Neural progenitor cell (in vitro differentiated cells): ENCODE measurements around the gene MDN1. TPM values are rescaled to one million over a fixed set of nuclear protein-coding genes. Genes with fewer than 3 reads are reported as not detected.

Experiments used
- DNase-seq: peaks from one replicate; pipeline ENCODE4 v3.0.0-alpha.2; 2016; ENCODE audit warnings: low spot score
- H2AFZ ChIP-seq: fragments of 200-600 bp; sonication (generic); replicated peaks from 2 replicates; pipeline ENCODE4 v1.6.1; 2016; ENCODE audit warnings: antibody characterized with exemption
- H3F3A ChIP-seq: fragments of 200-600 bp; sonication (generic); 2 replicates; pipeline ENCODE4 v1.6.1; 2016; ENCODE audit warnings: antibody characterized with exemption, low read depth
- H3K27ac ChIP-seq: fragments of 200-600 bp; sonication (generic); 2 replicates; pipeline ENCODE4 v1.5.1; 2016; ENCODE audit warnings: mild to moderate bottlenecking
- H3K27me3 ChIP-seq: fragments of 200-600 bp; sonication (generic); 2 replicates; pipeline ENCODE4 v1.6.1; 2016; ENCODE audit warnings: mild to moderate bottlenecking, moderate library complexity
- H3K36me3 ChIP-seq: fragments of 200-600 bp; sonication (generic); 2 replicates; pipeline ENCODE4 v1.5.1; 2016
- H3K4me1 ChIP-seq: fragments of 200-600 bp; sonication (generic); 2 replicates; pipeline ENCODE4 v1.6.1; 2016; ENCODE audit warnings: mixed run types
- H3K4me2 ChIP-seq: fragments of 200-600 bp; sonication (generic); 2 replicates; pipeline ENCODE4 v1.6.1; 2016
- H3K4me3 ChIP-seq: fragments of 200-600 bp; sonication (generic); 2 replicates; pipeline ENCODE4 v1.5.1; 2016
- H3K79me2 ChIP-seq: fragments of 200-600 bp; sonication (generic); 2 replicates; pipeline ENCODE4 v1.6.1; 2016; ENCODE audit warnings: low read depth
- H3K9ac ChIP-seq: fragments of 200-600 bp; sonication (generic); 2 replicates; pipeline ENCODE4 v1.6.1; 2016
- H3K9me3 ChIP-seq: fragments of 200-600 bp; sonication (generic); 2 replicates; pipeline ENCODE4 v1.5.1; 2016; ENCODE audit warnings: low read depth
- H4K20me1 ChIP-seq: fragments of 200-600 bp; sonication (generic); 2 replicates; pipeline ENCODE4 v1.6.1; 2016; ENCODE audit warnings: low read depth
- H3K27ac Mint-ChIP-seq: 3 replicates; pipeline ENCODE4 v1.8.0; 2021; ENCODE audit warnings: mixed read lengths
- H3K27me3 Mint-ChIP-seq: 2 replicates; pipeline ENCODE4 v1.8.0; 2022; ENCODE audit warnings: low read depth, mild to moderate bottlenecking, inconsistent platforms, moderate library complexity, mixed read lengths; ENCODE audit not compliant: insufficient read depth
- H3K36me3 Mint-ChIP-seq: 3 replicates; pipeline ENCODE4 v1.8.0; 2021; ENCODE audit warnings: mixed read lengths
- H3K4me1 Mint-ChIP-seq: 3 replicates; pipeline ENCODE4 v1.8.0; 2021; ENCODE audit warnings: mixed read lengths
- H3K4me3 Mint-ChIP-seq: 3 replicates; pipeline ENCODE4 v1.8.0; 2021; ENCODE audit warnings: mild to moderate bottlenecking, moderate library complexity, mixed read lengths
- H3K9me3 Mint-ChIP-seq: 3 replicates; pipeline ENCODE4 v1.8.0; 2020; ENCODE audit warnings: mixed read lengths
- EZH2 ChIP-seq: fragments of 200-600 bp; sonication (generic); IDR thresholded peaks from 2 replicates; pipeline ENCODE4 v1.6.1; 2017; ENCODE audit warnings: antibody characterized with exemption, mild to moderate bottlenecking, moderate library complexity
- EZH2phosphoT487 ChIP-seq: fragments of 200-600 bp; sonication (generic); IDR thresholded peaks from 2 replicates; pipeline ENCODE4 v1.6.1; 2017; ENCODE audit warnings: antibody characterized with exemption
- total RNA-seq: library from RNA; depleted of rRNA; stranded (reverse); fragments of >200 nt; gene quantifications from 2 replicates; pipeline ENCODE4 v1.2.3, GENCODE V29; 2015; ENCODE audit warnings: low replicate concordance
- TF ChIP-seq, protein P1 (sequence below): fragments of 200-600 bp; sonication (generic); IDR thresholded peaks from 2 replicates; pipeline ENCODE4 v1.5.1; 2017; ENCODE audit warnings: antibody characterized with exemption, mild to moderate bottlenecking

MDN1 gene
- total RNA-seq, 1 donor from 2014 or later, result 40.7 TPM

DNA sequence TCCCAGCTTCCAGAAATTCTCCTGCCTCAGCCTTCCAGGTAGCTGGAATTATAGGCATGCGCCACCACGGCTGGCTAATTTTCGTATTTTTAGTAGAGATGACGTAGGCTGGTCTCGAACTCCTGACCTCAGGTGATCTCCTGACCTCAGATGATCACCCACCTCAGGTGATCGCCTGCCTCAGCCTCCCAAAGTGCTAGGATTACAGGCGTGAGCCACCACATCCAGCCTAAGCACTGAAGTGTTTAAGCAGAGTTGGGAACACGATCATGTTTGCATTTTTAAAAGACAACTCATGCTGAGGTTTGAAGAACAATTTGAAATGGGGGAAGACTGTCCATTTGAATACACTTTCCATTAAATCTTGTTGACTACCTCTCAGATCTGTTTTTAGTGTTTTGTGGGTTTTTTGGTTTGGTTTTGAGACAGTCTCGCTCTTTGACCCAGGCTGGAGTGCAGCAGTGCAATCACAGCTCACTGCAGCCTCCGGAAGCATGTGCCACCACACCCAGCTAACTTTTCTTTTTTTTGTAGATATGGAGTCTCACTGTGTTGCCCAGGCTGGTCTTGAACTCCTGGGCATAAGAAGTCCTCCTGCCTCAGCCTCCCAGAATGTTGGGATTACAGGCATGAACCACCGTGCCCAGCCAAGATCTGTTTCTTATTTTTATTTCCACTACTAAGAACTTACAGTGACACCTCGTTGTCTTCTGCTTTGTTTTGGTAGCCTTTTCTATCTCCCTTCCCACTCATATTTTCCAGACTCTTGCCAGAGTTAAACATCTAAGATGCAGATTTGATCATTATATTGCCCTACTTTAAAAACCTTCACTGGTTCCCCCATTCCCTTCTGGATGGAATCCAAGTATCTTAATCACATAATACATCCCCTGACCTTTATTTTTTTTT is 15.5 kb upstream of the MDN1 start:
- H3K9ac ChIP-seq, result no peak overlapping the region

DNA sequence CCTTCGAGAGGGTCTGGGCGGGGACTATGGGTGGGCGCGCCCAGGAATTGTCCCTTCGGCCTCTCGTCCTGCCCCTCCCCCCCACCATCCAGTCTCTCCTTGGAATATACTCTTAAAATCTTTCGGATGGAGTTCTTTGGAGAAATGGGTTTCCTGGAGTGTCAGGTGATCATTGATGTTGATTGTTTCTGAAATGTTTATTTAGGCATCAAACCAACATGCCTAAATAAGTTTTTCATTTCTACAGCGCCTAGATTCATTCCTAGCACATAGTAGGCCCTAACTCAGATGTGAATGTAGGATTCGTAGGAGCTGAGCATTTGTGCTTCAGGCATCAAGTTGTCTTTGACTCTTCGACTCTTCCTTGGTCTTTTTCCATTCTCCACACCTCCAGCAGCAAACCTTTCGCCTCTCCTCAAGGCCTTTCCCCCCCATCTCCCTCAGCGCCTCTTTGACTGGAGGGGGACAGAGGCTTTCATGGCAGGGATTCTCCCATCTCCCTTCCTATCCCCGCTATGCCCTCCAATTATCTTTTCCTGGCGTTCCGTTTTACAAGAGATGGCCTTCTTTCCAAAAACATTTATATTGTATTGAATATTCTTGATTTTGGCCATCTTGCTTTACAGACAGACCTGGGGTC is 10.7 kb upstream of the MDN1 start:
- H3K4me2 ChIP-seq, result peak overlapping the region; percentile 91
- no peaks in the 10 kb centered on the region for H3K9me3 ChIP-seq
- H3K4me3 Mint-ChIP-seq, result peak overlapping the region; percentile 98
- peak overlapping the region; percentile 74 for H3K27ac ChIP-seq
- no peaks in the 10 kb centered on the region for H3K27me3 ChIP-seq
- H3K36me3 ChIP-seq, result peaks cover 2% of the 10 kb centered on the region
- no peaks in the 10 kb centered on the region for H4K20me1 ChIP-seq
- H3K36me3 Mint-ChIP-seq, result peaks cover 11% of the 10 kb centered on the region
- peaks cover 15% of the 10 kb centered on the region for H3K4me1 Mint-ChIP-seq
- no peaks in the 10 kb centered on the region for H3K27me3 Mint-ChIP-seq
- H3K9me3 Mint-ChIP-seq, result no peaks in the 10 kb centered on the region
- H2AFZ ChIP-seq, result peak overlapping the region; percentile 83
- TF ChIP-seq EZH2phosphoT487, result no peak
- TF ChIP-seq EZH2, result no peak
- TF ChIP-seq, protein P1, sequence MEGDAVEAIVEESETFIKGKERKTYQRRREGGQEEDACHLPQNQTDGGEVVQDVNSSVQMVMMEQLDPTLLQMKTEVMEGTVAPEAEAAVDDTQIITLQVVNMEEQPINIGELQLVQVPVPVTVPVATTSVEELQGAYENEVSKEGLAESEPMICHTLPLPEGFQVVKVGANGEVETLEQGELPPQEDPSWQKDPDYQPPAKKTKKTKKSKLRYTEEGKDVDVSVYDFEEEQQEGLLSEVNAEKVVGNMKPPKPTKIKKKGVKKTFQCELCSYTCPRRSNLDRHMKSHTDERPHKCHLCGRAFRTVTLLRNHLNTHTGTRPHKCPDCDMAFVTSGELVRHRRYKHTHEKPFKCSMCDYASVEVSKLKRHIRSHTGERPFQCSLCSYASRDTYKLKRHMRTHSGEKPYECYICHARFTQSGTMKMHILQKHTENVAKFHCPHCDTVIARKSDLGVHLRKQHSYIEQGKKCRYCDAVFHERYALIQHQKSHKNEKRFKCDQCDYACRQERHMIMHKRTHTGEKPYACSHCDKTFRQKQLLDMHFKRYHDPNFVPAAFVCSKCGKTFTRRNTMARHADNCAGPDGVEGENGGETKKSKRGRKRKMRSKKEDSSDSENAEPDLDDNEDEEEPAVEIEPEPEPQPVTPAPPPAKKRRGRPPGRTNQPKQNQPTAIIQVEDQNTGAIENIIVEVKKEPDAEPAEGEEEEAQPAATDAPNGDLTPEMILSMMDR, result no peak
- DNase-seq, result peak; percentile 20
- H3K4me1 ChIP-seq, result peaks cover 3% of the 10 kb centered on the region
- H3K9ac ChIP-seq, result peak overlapping the region; percentile 80
- H3F3A ChIP-seq, result peaks cover 11% of the 10 kb centered on the region
- peak overlapping the region; percentile 68 for H3K27ac Mint-ChIP-seq
- peak overlapping the region; percentile 74 for H3K4me3 ChIP-seq
- peaks cover 55% of the 10 kb centered on the region for H3K79me2 ChIP-seq

More for the DNA sequence above, 15.5 kb upstream of the MDN1 start:
- no peaks in the 10 kb centered on the region for H3K9me3 Mint-ChIP-seq
- no peak for DNase-seq
- peaks cover 17% of the 10 kb centered on the region for H3K4me1 Mint-ChIP-seq
- Histone ChIP-seq H3K9me3 (no peaks in the 10 kb centered on the region), H3K4me2 (no peak overlapping the region), H3F3A (peaks cover 3% of the 10 kb centered on the region), H3K79me2 (peaks cover 100% of the 10 kb centered on the region), H3K4me1 (peaks cover 3% of the 10 kb centered on the region), H3K27ac (no peak overlapping the region), H2AFZ (no peak overlapping the region), H4K20me1 (peaks cover 33% of the 10 kb centered on the region), H3K4me3 (no peak overlapping the region), H3K27me3 (no peaks in the 10 kb centered on the region), H3K36me3 (peaks cover 8% of the 10 kb centered on the region)
- H3K27ac Mint-ChIP-seq, result no peak overlapping the region
- peaks cover 30% of the 10 kb centered on the region for H3K36me3 Mint-ChIP-seq
- no peaks in the 10 kb centered on the region for H3K27me3 Mint-ChIP-seq
- TF ChIP-seq, protein P1, result no peak
- TF ChIP-seq EZH2 (no peak), EZH2phosphoT487 (no peak)
- no peak overlapping the region for H3K4me3 Mint-ChIP-seq

DNA sequence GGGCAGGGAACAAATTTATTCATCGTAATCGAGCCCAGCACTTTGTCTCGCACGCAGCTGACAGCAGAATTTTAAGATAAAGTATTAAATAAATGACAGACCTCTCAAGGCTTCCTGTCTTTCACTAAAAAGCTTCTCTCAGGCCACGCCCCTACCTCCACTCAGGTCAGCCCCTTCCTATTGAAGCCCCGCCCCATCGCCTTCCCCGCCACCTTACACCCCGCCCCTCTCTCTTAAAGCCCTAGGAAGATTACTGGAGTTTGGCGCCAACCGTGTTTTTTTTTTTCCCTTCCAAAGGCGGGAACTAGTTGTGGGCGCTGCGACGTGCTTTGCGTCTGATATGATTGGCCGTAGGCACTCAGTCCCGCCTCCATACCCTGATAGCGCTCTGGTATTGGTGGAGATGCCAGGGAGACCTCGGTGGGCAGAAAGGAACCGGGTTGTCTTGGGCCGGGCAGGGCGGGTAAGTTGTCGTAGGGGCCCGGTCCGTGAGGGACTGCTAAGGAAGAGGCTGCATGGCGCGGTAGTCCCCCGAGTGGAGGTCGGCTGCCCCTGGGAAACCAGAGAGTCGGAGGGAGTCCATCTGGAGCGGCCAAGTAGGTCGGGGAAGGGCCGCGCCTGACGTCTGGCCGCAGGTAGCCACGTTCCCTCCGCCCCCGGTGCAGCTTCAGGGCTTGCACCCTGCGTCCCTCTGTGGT is 10.0 kb upstream of the MDN1 start, which contains the start of gene CASP8AP2:
Gene CASP8AP2 (plus strand): TSS at position 409 of the 698 bp plus-strand sequence.
- Histone ChIP-seq H3K27ac (peak within 1 kb of the TSS; percentile 74), H3K79me2 (peaks cover 48% of the 10 kb centered on the region), H3K4me3 (peak within 1 kb of the TSS; percentile 74), H2AFZ (peak within 1 kb of the TSS; percentile 89), H3K27me3 (no peaks in the 10 kb centered on the region), H3K9ac (peak within 1 kb of the TSS; percentile 80), H3K4me1 (peaks cover 3% of the 10 kb centered on the region), H3K4me2 (peak within 1 kb of the TSS; percentile 91), H3K36me3 (peaks cover 2% of the 10 kb centered on the region), H3F3A (peaks cover 11% of the 10 kb centered on the region), H3K9me3 (no peaks in the 10 kb centered on the region), H4K20me1 (no peaks in the 10 kb centered on the region)
- no peaks in the 10 kb centered on the region for H3K27me3 Mint-ChIP-seq
- peaks cover 7% of the 10 kb centered on the region for H3K36me3 Mint-ChIP-seq
- TF ChIP-seq, protein P1, result no peak
- no peak for TF ChIP-seq EZH2
- TF ChIP-seq EZH2phosphoT487, result no peak
- DNase-seq, result peak; percentile 99
- peaks cover 15% of the 10 kb centered on the region for H3K4me1 Mint-ChIP-seq
- peak within 1 kb of the TSS; percentile 68 for H3K27ac Mint-ChIP-seq
- H3K4me3 Mint-ChIP-seq, result peak within 1 kb of the TSS; percentile 98
- H3K9me3 Mint-ChIP-seq, result no peaks in the 10 kb centered on the region
